ENCODE data around the gene CENPE. TPM values are rescaled to one million over a fixed set of nuclear protein-coding genes. Genes with fewer than 3 reads are reported as not detected.
"Not testable (repeated sequence)": the region's sequence is repeated elsewhere in the genome, so short reads cannot be mapped to it uniquely, and the experiment has no call there.

CENPE gene
- total RNA-seq, 1 experiment from 2014 or later = 30.3 TPM

DNA sequence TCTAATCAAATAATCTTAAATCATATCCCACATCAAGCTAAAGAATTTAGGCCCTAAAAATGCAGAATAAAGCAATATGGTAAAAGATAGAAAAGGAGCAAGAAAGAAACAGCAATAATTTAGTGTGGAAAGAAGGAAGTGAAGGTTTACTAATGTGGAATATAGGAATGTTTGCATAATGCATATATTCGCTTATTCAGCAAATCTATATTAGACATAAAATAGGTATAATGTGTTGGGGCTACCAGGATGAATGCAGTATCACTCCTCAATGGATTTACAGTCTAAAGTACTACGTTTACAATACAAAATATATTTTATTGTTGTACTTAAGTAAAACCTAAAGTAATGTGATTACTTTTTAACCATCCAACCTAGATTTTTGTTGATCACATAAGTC lies 4.7 kb downstream of the CENPE start:
- CTCF ChIA-PET = no interaction called here

GRCh38 chr4:103171006-103171405 lies 27.1 kb downstream of the CENPE start:
- Mint-ChIP-seq H3K27ac (ENCODE audit: unreplicated experiment) (no peak overlapping the region), H3K27me3 (ENCODE audit: insufficient read depth, unreplicated experiment) (no peaks in the 10 kb centered on the region), H3K9me3 (ENCODE audit: unreplicated experiment) (peaks cover 20% of the 10 kb centered on the region), H3K4me1 (ENCODE audit: low read depth, unreplicated experiment) (no peaks in the 10 kb centered on the region), H3K36me3 (ENCODE audit: insufficient read depth, unreplicated experiment) (peaks cover 27% of the 10 kb centered on the region), H3K4me3 (ENCODE audit: unreplicated experiment) (no peak overlapping the region)
- H3K4me3 ChIP-seq (ENCODE audit: low read depth, low read length) = no peak overlapping the region
- no peaks in the 10 kb centered on the region for H3K4me1 ChIP-seq
- DNase-seq = no peak
- POLR2A ChIA-PET = no interaction called here
- TF ChIP-seq CTCF (IDR thresholded peaks at IDR 0.05; ENCODE audit: insufficient read depth in 1 of 2, low read depth in 1 of 2, low read length in 1 of 2, severe bottlenecking in 1 of 2, unreplicated experiment in 1 of 2) = no peak
- no peaks in the 10 kb centered on the region for H3K27me3 ChIP-seq (replicated peaks; ENCODE audit: control insufficient read depth, insufficient read depth, low read length)
- intact Hi-C loops (cut with micrococcal nuclease; ENCODE audit: unreplicated experiment) = no loop called here
- CTCF ChIA-PET = no interaction called here
- BruUV-seq (replicated peaks) = no TSS peak
- H3K36me3 ChIP-seq (ENCODE audit: control insufficient read depth, insufficient read depth, low read length) = no peaks in the 10 kb centered on the region; the same call in 1 of the 2 replicates
- no peaks in the 10 kb centered on the region for H3K9me3 ChIP-seq

More for the DNA sequence above, 4.7 kb downstream of the CENPE start:
- H3K36me3 Mint-ChIP-seq (ENCODE audit: insufficient read depth, unreplicated experiment) = peaks cover 44% of the 10 kb centered on the region
- BruUV-seq (replicated peaks) = no TSS peak
- TF ChIP-seq CTCF (IDR thresholded peaks at IDR 0.05; ENCODE audit: insufficient read depth in 1 of 2, low read depth in 1 of 2, low read length in 1 of 2, severe bottlenecking in 1 of 2, unreplicated experiment in 1 of 2) = no peak
- POLR2A ChIA-PET = no interaction called here
- no peaks in the 10 kb centered on the region; the same call in 1 of the 2 replicates for H3K36me3 ChIP-seq (ENCODE audit: control insufficient read depth, insufficient read depth, low read length)
- no peak overlapping the region for H3K4me3 ChIP-seq (ENCODE audit: low read depth, low read length)
- H3K4me1 ChIP-seq = peaks cover 14% of the 10 kb centered on the region
- H3K4me1 Mint-ChIP-seq (ENCODE audit: low read depth, unreplicated experiment) = peaks cover 7% of the 10 kb centered on the region
- no peak for DNase-seq
- no peak overlapping the region for H3K27ac Mint-ChIP-seq (ENCODE audit: unreplicated experiment)
- no peaks in the 10 kb centered on the region for H3K9me3 Mint-ChIP-seq (ENCODE audit: unreplicated experiment)
- no peaks in the 10 kb centered on the region for H3K9me3 ChIP-seq
- H3K4me3 Mint-ChIP-seq (ENCODE audit: unreplicated experiment) = no peak overlapping the region
- H3K27me3 ChIP-seq (replicated peaks; ENCODE audit: control insufficient read depth, insufficient read depth, low read length) = no peaks in the 10 kb centered on the region
- no peaks in the 10 kb centered on the region for H3K27me3 Mint-ChIP-seq (ENCODE audit: insufficient read depth, unreplicated experiment)
- intact Hi-C loops (cut with micrococcal nuclease; ENCODE audit: unreplicated experiment) = no loop called here

GRCh38 chr4:103169750-103170149 lies 28.4 kb downstream of the CENPE start:
- H3K27me3 ChIP-seq (replicated peaks; ENCODE audit: control insufficient read depth, insufficient read depth, low read length); H3K4me3 ChIP-seq (ENCODE audit: low read depth, low read length); H3K9me3 ChIP-seq; BruUV-seq (replicated peaks); H3K36me3 ChIP-seq (ENCODE audit: control insufficient read depth, insufficient read depth, low read length); H3K4me1 Mint-ChIP-seq (ENCODE audit: low read depth, unreplicated experiment); H3K27me3 Mint-ChIP-seq (ENCODE audit: insufficient read depth, unreplicated experiment); POLR2A ChIA-PET; H3K4me1 ChIP-seq; H3K4me3 Mint-ChIP-seq (ENCODE audit: unreplicated experiment); intact Hi-C loops (cut with micrococcal nuclease; ENCODE audit: unreplicated experiment); H3K27ac Mint-ChIP-seq (ENCODE audit: unreplicated experiment); CTCF ChIA-PET; DNase-seq: not testable (repeated sequence)
- H3K36me3 Mint-ChIP-seq (ENCODE audit: insufficient read depth, unreplicated experiment) = peaks cover 27% of the 10 kb centered on the region
- H3K9me3 Mint-ChIP-seq (ENCODE audit: unreplicated experiment) = peaks cover 20% of the 10 kb centered on the region

- no TSS peak for BruUV-seq (replicated peaks)
- ChIA-PET CTCF (no interaction called here), POLR2A (no interaction called here)
- no peak overlapping the region for H3K4me3 Mint-ChIP-seq (ENCODE audit: unreplicated experiment)
- H3K36me3 Mint-ChIP-seq (ENCODE audit: insufficient read depth, unreplicated experiment) = peaks cover 25% of the 10 kb centered on the region
- no peak overlapping the region for H3K27ac Mint-ChIP-seq (ENCODE audit: unreplicated experiment)
- no peak for TF ChIP-seq CTCF (IDR thresholded peaks at IDR 0.05; ENCODE audit: insufficient read depth in 1 of 2, low read depth in 1 of 2, low read length in 1 of 2, severe bottlenecking in 1 of 2, unreplicated experiment in 1 of 2)
- no peaks in the 10 kb centered on the region for H3K27me3 Mint-ChIP-seq (ENCODE audit: insufficient read depth, unreplicated experiment)
- Histone ChIP-seq H3K4me3 (ENCODE audit: low read depth, low read length) (no peak overlapping the region), H3K27me3 (replicated peaks; ENCODE audit: control insufficient read depth, insufficient read depth, low read length) (no peaks in the 10 kb centered on the region), H3K9me3 (no peaks in the 10 kb centered on the region), H3K4me1 (no peaks in the 10 kb centered on the region), H3K36me3 (ENCODE audit: control insufficient read depth, insufficient read depth, low read length) (no peaks in the 10 kb centered on the region; the same call in 1 of the 2 replicates)
- no peaks in the 10 kb centered on the region for H3K4me1 Mint-ChIP-seq (ENCODE audit: low read depth, unreplicated experiment)
- no peak for DNase-seq
- H3K9me3 Mint-ChIP-seq (ENCODE audit: unreplicated experiment) = peaks cover 20% of the 10 kb centered on the region
- intact Hi-C loops (cut with micrococcal nuclease; ENCODE audit: unreplicated experiment) = no loop called here
These were observed 29.1 kb downstream of the CENPE start for GRCh38 chr4:103168993-103169392.

Measured in Caco-2 (cell line).